Thoracic aorta (tissue), 2 donors: ENCODE results near the gene GGACT. TPM values are rescaled to one million over a fixed set of nuclear protein-coding genes. Genes with fewer than 3 reads are reported as not detected.

Experiments used
- ATAC-seq: fragments of 150-250 bp; one replicate; pipeline ENCODE4 v1.8.0; 2017; ENCODE audit warnings: low read depth; ENCODE audit not compliant: insufficient number of reproducible peaks, low FRiP score
- DNase-seq: peaks from one replicate; pipeline ENCODE4 v3.0.0-alpha.2; 2020; ENCODE audit warnings: low spot score
- H3K27ac ChIP-seq, 2 donors: fragments of 200-600 bp; sonication (generic); 1 replicate in 1 of 2; 2 replicates in 1 of 2; pipeline ENCODE4 v1.5.1; 2016; ENCODE audit warnings: mild to moderate bottlenecking in 2 of 2, moderate library complexity in 2 of 2
- H3K27me3 ChIP-seq: fragments of 200-600 bp; sonication (generic); replicated peaks from 2 replicates; pipeline ENCODE4 v1.6.0; 2016; ENCODE audit warnings: mild to moderate bottlenecking; ENCODE audit not compliant: insufficient read depth
- H3K36me3 ChIP-seq: fragments of 200-600 bp; sonication (generic); one replicate; pipeline ENCODE4 v1.5.1; 2016
- H3K4me1 ChIP-seq, 2 donors: fragments of 200-600 bp; sonication (generic); 1 replicate in 1 of 2; 2 replicates in 1 of 2; pipeline versions ENCODE4 v1.5.1 to v1.6.0; 2016; ENCODE audit warnings: low read depth in 2 of 2, mild to moderate bottlenecking in 1 of 2; ENCODE audit not compliant: control insufficient read depth in 1 of 2
- H3K4me3 ChIP-seq: fragments of 200-600 bp; sonication (generic); 2 replicates; pipeline ENCODE4 v1.5.1; 2016; ENCODE audit warnings: mild to moderate bottlenecking
- H3K9me3 ChIP-seq: fragments of 200-600 bp; sonication (generic); 2 replicates; pipeline ENCODE4 v1.5.1; 2016
- CTCF ChIP-seq: fragments of 200-600 bp; sonication (generic); IDR thresholded peaks from one replicate; pipeline ENCODE4 v1.5.1; 2019; ENCODE audit warnings: antibody characterized with exemption
- total RNA-seq, 2 donors: library from RNA; depleted of rRNA; stranded (reverse); fragments of >200 nt; gene quantifications; one replicate each; pipeline versions ENCODE4 v1.1.0 to v1.2.3, GENCODE V29; 2016

Gene GGACT
- total RNA-seq, 2 donors from 2014 or later = 0.27 to 0.92 TPM

- DNase-seq (no peak), ATAC-seq (no peak)
- Histone ChIP-seq H3K9me3 (no peaks in the 10 kb centered on the region), H3K4me1 (peaks cover 4 to 11% of the 10 kb centered on the region in 2 donors), H3K4me3 (no peak overlapping the region), H3K27ac (no peak overlapping the region), H3K27me3 (no peaks in the 10 kb centered on the region), H3K36me3 (no peaks in the 10 kb centered on the region)
- TF ChIP-seq CTCF = no peak
Observed at GRCh38 chr13:100545684-100546061, 42.9 kb downstream of the GGACT start.

- Histone ChIP-seq H3K27me3 (no peaks in the 10 kb centered on the region), H3K9me3 (no peaks in the 10 kb centered on the region), H3K4me3 (no peak overlapping the region), H3K27ac (no peak overlapping the region), H3K36me3 (no peaks in the 10 kb centered on the region), H3K4me1 (peaks cover 4 to 11% of the 10 kb centered on the region in 2 donors)
- DNase-seq (no peak), ATAC-seq (no peak)
- TF ChIP-seq CTCF = no peak
Observed at GRCh38 chr13:100544866-100545683, 43.5 kb downstream of the GGACT start.

GRCh38 chr13:100543872-100544602 lies 44.6 kb downstream of the GGACT start:
- H3K4me3 ChIP-seq = no peak overlapping the region
- no peak for ATAC-seq

GRCh38 chr13:100542826-100543156 lies 45.8 kb downstream of the GGACT start:
- DNase-seq = no peak
- Histone ChIP-seq H3K36me3 (no peaks in the 10 kb centered on the region), H3K27ac (no peak overlapping the region), H3K4me1 (peaks cover under 1 to 4% of the 10 kb centered on the region in 2 donors), H3K27me3 (no peaks in the 10 kb centered on the region), H3K4me3 (no peak overlapping the region), H3K9me3 (no peaks in the 10 kb centered on the region)
- TF ChIP-seq CTCF = no peak
- no peak for ATAC-seq

More at GRCh38 chr13:100543872-100544602, 44.6 kb downstream of the GGACT start:
- H3K9me3 ChIP-seq = no peaks in the 10 kb centered on the region
- TF ChIP-seq CTCF = no peak
- H3K27me3 ChIP-seq = no peaks in the 10 kb centered on the region
- H3K4me1 ChIP-seq = peaks cover 4 to 11% of the 10 kb centered on the region in 2 donors
- no peak overlapping the region for H3K27ac ChIP-seq
- no peaks in the 10 kb centered on the region for H3K36me3 ChIP-seq
- DNase-seq = no peak
